ENCODE data around the gene ERLEC1.

- TF ChIP-seq POLR2A (IDR thresholded peaks at IDR 0.05; ENCODE audit: low read length), result no peak
- TF ChIP-seq GATA1 (IDR thresholded peaks at IDR 0.05; ENCODE audit: low read depth, low read length), result no peak
These were observed 14.7 kb downstream of the ERLEC1 start for GRCh38 chr2:53801547-53801946.

Data from erythroblast (primary cell).